GM19455 (cell line): Measurements from ENCODE around the gene MTRF1.

ENCODE experiments used
- ATAC-seq: cut with Tn5 transposase; IDR thresholded peaks from one replicate; pipeline ENCODE4 v1.9.1; 2021; ENCODE audit not compliant: unreplicated experiment

MTRF1 gene

DNA sequence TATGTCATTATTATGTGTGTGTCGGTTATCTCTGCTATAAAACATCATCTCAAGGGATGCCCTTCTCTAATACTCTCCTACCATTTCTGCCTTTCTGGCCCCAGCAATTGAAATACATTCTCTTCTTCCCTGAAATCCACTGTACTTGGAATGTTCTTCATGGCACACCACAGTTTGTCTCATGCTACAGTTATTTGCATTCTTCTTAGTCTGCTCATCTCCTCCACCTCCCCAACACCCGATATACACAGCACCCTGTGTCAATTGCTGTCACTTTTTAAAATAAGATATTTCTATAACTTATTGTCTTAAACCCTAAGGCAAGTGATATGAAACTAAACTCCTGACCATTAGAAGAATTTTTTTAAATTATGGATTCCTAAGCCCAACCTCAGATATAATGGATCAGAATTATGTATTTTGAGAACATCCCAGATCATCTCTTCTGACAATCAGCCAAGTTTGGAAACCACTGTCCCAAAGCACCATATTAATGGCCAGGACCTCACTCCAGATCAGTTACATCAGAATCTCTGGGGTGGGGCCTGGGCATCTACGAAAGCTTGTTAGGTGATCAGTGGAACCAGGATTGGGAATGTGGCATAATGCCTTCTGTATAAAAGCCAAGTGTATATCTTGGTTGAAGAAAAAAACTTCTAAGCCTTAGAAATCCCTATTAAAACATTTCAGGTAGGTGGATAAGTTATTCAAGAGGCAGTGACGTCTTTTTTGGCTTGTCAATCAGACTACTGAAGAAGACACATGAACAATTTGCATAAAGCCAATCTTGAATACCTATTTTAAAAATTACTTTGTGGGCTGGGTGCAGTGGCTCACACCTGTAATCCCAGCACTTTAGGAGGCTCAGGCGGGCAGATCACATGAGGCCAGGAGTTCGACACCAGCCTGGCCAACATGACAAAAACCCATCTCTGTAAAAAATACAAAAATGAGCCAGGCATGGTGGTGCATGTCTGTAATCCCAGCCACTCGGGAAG is 39.0 kb downstream of the MTRF1 start:
- ATAC-seq, result no peak

DNA sequence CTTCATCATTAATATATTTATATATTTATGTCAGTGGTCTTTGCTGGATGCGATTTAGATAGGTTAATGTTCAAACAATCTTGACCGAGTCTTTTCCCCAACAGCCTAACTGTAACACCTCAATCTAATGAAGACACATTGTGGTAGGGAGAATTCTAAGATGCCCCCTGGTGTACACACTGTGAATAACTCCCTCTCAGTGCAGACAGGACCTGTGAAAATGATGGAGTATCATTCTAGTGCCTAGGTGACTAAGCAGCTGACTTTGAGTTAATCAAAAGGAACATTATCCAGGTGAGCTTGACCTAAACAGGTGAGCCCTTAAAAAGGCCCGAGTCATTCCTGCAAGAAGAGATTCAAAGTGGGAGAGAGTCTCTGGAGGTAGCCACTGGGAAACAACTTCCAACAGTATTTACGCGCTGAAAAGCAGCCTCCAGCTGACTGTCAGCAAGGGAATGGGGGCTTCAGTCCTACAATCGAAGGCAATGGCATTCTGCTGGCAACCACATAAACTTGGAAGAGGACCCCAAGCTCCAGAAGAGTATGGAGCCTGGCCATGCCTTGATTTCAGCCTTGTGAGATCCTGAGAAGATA is 41.0 kb downstream of the MTRF1 start:
- ATAC-seq, result no peak

DNA sequence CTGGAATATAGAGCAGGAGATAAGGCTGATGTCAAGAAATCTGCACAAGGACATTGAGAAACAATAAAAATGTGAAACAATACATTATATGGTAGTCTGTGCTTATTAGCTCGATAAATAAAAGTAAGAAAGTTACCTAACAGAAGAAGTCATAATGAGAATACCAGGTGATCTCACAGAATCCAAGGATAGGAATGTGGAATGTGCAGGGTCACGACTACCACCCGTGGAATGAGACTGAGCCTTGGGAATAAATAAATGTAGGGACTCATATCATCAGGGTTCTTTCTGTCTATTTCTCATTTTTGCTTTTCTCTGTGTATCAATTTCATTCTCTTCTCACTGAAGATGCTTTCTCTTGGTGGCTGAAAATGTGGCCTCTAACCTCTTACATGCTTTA is 43.0 kb downstream of the MTRF1 start:
- ATAC-seq, result no peak

DNA sequence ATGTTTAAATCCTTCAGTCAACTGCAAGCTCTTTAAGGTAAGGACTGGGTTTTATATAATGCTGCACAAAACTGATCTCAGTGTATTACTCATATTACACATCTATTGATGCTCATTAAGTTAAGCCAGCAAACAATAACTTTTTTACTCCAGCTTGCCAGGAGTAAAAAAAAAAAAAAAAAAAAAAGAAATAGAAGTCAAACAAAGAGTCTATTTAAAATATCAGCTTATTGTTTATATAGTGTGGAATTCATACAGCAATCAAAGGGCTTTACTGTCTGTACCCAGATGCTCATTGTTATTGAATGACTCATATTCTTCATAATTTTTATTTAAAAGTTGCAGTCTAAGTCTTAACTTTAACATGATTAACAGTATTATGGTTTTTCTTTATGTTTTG is 47.2 kb downstream of the MTRF1 start:
- ATAC-seq, result no peak

DNA sequence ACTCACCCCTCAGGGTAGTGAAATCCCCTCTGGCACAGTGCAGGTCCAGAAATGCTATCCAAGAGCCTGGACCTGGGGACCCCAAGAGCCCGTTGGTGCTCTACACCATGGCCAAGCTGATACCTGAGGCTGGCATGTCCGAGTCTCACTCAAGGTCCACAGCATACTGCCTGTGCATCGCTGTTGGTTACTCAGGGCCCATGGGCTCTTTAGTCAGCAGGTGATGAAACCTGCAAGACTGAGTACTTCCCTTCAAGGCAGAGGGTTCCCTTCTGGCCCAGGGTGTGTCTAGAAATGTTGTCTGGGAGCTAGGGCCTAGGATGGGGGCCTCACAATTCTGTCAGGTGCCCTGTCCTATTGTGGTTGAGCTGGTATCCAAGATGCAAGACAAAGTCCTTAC is 49.5 kb downstream of the MTRF1 start:
- ATAC-seq, result no peak

- ATAC-seq, result no peak
Observed at GRCh38 chr13:41213316-41213715, 50.1 kb downstream of the MTRF1 start.

DNA sequence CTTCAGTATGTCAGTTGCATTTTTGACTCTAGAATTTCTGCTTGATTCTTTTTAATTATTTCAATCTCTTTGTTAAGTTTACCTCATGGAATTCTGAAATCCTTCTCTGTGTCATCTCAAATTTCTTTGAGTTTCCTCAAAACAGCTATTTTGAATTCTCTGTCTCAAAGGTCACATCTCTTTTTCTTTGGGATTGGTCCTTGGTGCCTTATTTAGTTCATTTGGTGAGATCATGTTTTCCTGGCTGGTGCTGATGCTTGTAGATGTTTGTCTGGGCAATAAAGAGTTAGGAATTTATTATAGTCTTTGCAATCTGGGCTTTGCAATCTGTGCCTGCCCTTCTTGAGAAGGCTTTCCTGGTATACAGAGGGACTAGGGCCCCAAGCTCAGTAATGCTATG is 50.5 kb downstream of the MTRF1 start:
- no peak for ATAC-seq

DNA sequence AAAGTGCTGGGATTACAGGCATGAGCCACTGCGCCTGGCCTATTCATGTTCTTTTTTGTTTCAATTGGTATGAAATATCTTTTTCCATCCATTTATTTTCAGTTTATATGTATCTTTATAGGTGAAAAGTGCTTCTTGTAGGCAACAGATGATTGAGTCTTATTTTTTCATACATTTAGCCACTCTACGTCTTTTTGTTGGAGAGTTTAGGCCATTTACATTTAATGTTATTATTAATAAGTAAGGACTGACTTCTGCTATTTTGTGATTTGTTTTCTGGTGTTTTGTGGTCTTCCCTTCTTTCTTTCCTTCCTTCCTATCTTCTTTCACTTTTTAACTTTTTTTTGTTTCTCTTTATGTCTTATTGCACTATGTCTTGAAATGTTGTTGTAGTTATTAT is 52.3 kb downstream of the MTRF1 start:
- no peak for ATAC-seq

- ATAC-seq, result no peak
Observed at GRCh38 chr13:41206467-41206866, 56.9 kb downstream of the MTRF1 start.

GRCh38 chr13:41203810-41204209 is 59.6 kb downstream of the MTRF1 start:
- no peak for ATAC-seq

GRCh38 chr13:41200126-41200525 is 63.2 kb downstream of the MTRF1 start:
- ATAC-seq, result no peak

DNA sequence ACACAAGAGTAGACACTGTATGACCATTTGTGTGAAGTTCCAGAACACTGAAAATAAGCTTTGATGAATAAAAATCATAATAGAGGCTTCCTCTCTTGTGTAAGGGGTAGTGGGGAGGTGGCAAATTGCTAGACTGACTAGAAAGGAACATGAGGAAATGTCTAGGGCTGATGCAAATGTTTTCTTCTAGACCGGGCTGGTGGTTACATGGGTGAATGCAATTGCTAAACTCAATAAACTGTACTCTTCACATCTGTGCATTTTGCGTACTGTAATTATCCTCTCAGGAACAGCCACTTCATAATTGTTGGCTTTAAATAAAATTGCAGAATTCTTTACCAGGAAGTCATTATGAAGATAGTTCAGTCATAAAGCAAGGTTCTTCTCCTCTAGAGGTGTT is 63.9 kb downstream of the MTRF1 start:
- ATAC-seq, result no peak

DNA sequence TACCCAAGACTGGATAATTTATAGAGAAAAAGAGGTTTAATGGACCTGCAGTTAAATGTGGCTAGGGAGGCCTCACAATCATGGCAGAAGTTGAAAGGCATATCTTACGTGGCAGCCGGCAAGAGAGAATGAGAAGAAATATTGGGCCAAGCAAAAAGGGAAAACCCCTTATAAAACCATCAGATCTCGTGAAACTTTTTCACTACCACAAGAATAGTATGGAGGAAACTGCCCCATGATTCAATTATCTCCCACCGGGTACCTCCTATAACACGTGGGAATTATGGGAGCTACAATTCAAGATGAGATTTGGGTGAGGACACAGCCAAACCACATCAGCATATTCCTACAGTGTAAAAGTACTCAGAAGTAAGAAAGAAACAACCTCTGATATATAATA is 64.3 kb downstream of the MTRF1 start:
- ATAC-seq, result no peak

DNA sequence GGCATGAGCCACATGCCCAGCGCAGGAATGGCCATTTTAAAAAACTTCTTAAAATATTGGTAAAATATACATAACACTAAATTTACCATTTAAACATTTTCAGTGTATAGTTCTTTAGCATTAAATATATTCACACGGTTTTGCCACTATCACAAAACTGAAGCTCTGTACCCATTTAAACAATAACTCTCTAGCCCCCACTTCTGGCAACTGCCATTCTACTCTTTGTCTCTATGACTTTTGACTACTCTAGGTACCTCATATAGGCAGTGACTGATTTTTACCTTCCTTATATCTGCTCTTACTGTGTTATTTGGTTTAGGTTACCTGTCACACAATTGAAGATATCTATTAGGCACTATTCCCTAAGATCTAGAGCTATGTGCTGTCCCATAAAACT is 66.8 kb downstream of the MTRF1 start:
- no peak for ATAC-seq

- ATAC-seq, result no peak
Observed at GRCh38 chr13:41196011-41196410, 67.4 kb downstream of the MTRF1 start.

DNA sequence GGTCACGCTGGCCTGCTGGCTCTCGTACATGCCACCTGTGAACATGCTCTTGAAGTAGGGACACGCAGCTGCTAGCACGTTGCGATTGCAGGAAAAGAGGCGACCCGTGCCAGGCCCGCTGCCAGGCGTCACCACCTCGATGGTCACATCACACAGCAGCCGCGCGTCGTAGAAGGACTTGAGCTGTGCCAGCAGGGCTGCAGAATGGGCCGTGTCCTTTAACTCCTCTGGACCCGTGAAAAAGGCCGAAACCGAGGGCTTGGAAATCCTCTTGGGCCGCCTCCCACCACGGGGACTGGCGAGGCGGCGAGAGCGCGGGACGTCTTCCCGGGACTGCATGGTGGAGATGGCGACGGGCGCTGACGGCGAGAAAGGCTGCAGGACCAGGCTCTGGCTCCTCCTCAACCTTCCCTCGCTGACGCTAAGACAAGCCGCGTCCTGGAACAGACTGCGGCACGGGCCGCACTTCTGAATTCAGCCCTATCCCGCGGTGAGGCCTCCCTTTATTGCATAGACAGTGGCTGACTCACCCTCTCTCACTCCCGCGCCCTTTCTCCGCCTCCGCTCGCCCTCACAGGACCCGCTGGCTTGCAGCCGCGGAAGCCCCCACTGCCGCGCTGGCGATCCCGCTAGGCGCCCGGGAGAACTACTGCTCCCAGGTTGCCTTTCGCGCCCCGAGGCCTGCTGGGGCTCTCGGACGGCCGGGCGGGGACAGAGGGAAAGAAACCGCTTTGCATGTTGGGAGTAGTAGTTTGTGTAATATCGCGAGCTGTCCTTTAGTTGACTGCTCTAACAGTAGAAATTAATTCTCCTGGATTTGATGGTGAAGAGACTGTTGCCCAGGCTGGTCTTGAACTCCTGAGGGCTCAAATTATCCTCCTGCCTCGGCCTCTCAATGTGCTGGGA is 69.2 kb downstream of the MTRF1 start, which contains the start of gene KBTBD7:
Gene KBTBD7, minus strand, starts transcription at position 651 of the 906 bp plus-strand sequence. Its CDS starts 312 bp downstream, at position 339.
- ATAC-seq, result peak; percentile 95

- ATAC-seq, result no peak
Observed at GRCh38 chr13:41193469-41193868, 69.9 kb downstream of the MTRF1 start.

- ATAC-seq, result no peak
Observed at GRCh38 chr13:41188584-41188983, 74.8 kb downstream of the MTRF1 start.

- ATAC-seq, result no peak
Observed at GRCh38 chr13:41186481-41186880, 76.9 kb downstream of the MTRF1 start.

DNA sequence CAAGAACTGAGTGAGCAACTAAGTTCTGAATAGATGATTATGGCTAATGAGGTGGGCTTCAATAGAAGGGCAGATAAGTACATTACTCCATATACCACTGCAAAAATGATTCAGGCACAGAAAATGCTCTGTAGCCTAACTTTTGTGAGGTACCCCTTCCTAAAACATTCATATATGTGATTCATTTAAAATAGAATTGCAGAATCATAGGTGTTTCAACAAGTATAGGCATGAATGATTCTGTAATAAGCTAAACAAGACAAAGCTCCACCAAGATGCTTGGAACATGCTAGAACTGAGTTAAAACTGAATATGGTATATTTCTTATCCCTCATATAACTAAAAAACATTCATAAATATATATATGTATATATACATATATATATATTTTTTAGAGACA is 81.1 kb downstream of the MTRF1 start:
- ATAC-seq, result no peak

- ATAC-seq, result no peak
Observed at GRCh38 chr13:41179593-41180250, 83.7 kb downstream of the MTRF1 start.
